ENCODE measurements around the gene KIF26A.

The KIF26A gene

GRCh38 chr14:104132981-104133380, 5.4 kb upstream of the KIF26A start:
- DNase-seq, result no peak

GRCh38 chr14:104133496-104133895, 4.9 kb upstream of the KIF26A start:
- DNase-seq, result no peak

GRCh38 chr14:104134061-104134965, 4.1 kb upstream of the KIF26A start:
- DNase-seq, result no peak

GRCh38 chr14:104135121-104135903, 3.1 kb upstream of the KIF26A start:
- DNase-seq, result no peak

GRCh38 chr14:104135904-104136471, 2.4 kb upstream of the KIF26A start:
- no peak for DNase-seq

GRCh38 chr14:104136472-104137296, 1.7 kb upstream of the KIF26A start:
- DNase-seq, result no peak

GRCh38 chr14:104137297-104138097, 890 bp upstream of the KIF26A start:
- DNase-seq, result peak; percentile 18

GRCh38 chr14:104138718-104139459, 502 bp downstream of the KIF26A start:
- no peak for DNase-seq

GRCh38 chr14:104139460-104140212, 1.2 kb downstream of the KIF26A start:
- no peak for DNase-seq

GRCh38 chr14:104140213-104140462, 1.8 kb downstream of the KIF26A start:
- no peak for DNase-seq

GRCh38 chr14:104140463-104141331, 2.3 kb downstream of the KIF26A start:
- DNase-seq, result no peak

GRCh38 chr14:104141621-104142091, 3.3 kb downstream of the KIF26A start:
- DNase-seq, result no peak

GRCh38 chr14:104142136-104142945, 4.0 kb downstream of the KIF26A start:
- DNase-seq, result no peak

- DNase-seq, result no peak
These were observed 4.6 kb downstream of the KIF26A start for GRCh38 chr14:104142946-104143470.

- DNase-seq, result no peak
These were observed 5.4 kb downstream of the KIF26A start for GRCh38 chr14:104143521-104144452.

- no peak for DNase-seq
These were observed 6.0 kb downstream of the KIF26A start for GRCh38 chr14:104144453-104144790.
